GM19193 (cell line): ENCODE data around the gene ZSCAN2.

Source experiments
- POLR2A ChIP-seq: IDR thresholded peaks from 4 replicates; pipeline ENCODE4 v1.6.1; 2011; ENCODE audit not compliant: insufficient read depth, insufficient read length; ENCODE audit errors: extremely low read depth

ZSCAN2 gene

DNA sequence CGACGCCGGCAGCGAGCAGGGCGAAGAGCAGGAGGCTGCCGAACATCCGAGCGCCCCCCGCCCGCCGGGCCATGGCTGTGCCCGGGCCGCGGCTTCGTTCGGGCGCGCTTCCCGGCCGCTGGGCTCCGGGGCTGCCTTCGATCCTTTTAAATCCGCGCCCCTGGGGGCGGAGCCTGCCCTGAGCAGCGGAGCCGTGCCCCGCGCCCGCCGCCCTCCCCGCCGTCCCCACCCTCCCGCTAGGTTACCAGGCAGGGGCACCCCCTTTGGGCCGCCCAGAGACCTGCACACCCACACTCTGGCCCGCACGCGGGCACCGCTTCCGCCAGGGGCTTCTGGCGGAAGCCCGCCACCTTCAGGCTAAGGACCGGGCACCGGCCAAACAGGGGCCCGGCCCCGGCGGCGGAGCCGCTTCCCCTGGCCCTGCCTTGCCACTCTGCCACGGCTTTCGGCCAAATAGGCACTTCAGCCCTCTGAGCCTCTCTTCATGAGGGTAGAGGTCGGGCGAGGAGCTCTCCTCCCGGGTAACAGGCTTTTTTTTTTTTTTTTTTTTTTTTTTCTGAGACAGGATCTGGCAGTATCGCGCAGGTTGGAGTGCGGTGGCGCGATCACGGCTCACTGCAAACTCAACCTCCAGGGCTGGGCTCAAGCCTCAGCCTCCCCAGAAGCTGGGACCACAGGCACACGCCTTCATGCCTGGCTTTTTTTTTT, 57.4 kb downstream of the ZSCAN2 start, which contains the start of gene NMB:
Gene NMB (minus strand): TSS at position 120 of the 708 bp plus-strand sequence. CDS start 47 bp downstream, at position 73.
- TF ChIP-seq POLR2A: peak; percentile 54

DNA sequence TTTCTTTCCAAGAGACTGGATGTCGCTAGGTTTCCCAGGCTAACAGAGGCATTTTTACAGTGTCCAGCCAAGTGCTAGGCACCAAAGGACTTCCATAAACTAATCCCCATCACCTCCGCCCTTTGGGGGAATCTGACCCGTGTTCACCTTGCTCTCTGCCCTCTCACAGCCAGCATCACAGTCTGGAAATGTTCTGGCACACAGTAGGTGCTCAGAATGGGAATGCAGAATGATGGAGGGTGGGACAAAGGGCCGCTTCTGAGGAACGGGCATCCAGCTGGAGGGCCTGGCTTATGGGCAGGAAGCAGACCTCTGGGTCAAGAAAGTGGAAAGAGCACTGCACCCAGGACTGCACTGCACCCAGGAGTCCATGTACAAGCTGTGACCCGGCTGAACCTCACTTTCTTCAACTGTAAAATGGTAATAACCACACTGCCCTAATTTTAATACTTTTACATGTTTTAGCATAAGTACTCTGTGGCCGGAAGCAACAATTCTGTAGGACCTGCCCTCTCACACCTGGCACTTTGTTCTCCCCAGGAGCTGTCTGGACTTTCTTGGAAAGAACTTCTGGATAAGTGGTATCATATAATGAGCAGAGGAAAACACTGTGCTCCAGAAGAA, 58.1 kb downstream of the ZSCAN2 start:
- TF ChIP-seq POLR2A: no peak

DNA sequence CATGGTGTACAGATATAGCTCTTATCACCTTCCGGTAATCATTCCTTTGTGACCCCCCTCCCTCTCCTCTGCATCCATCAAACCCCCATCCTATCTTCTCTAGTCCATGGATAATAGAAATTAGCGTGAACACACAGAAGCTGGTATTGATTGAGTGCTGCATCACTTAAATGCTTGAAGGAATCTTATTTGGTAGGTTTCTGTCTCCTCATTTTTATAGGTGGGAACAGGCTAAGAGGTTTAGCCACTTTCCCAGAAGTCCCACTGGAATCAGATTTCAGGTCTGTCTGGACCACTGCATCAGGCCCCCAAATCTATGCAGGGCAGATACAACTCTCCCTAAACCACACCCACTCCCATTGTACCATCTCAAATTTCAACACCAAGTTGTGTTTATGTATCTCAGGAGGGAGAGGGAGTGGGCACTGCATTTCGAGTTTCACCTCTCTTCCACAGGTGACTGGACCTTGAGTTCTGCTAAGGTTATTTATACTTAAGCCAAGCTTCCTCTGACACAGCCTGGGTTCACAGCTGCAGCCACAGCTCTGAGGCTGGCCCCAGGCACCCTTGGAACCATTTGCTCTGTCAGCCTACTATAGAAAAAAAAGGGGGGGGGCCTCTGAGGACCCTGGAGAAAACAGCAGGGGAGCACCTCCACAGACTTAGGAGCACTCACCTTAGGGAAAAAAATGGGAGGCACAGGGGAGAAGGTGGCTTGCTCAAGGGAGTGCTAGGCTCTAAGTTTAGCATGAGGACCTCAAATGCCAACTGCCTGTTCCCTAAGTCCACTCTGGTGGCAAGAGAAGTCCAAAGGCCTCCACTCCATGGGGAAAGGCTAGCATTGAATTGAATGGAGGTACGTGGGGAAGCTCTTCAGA, 59.3 kb downstream of the ZSCAN2 start:
- TF ChIP-seq POLR2A: no peak

DNA sequence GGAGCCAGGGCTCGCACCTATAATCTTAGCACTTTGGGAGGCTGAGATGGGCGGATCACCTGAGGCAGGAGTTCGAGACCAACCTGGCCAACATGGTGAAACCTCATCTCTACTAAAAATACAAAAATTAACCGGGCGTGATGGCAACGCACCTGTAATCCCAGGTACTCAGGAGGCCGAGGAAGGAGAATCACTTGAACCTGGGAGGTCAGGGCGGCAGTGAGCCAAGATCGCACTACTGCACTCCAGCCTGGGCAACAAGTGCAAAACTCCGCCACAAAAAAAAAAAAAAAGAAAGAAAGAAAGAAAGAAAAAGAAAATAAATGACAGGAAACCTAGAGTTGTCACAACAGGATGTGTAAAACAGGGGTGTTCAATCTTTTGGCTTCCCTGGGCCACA, 60.2 kb downstream of the ZSCAN2 start:
- TF ChIP-seq POLR2A: no peak

DNA sequence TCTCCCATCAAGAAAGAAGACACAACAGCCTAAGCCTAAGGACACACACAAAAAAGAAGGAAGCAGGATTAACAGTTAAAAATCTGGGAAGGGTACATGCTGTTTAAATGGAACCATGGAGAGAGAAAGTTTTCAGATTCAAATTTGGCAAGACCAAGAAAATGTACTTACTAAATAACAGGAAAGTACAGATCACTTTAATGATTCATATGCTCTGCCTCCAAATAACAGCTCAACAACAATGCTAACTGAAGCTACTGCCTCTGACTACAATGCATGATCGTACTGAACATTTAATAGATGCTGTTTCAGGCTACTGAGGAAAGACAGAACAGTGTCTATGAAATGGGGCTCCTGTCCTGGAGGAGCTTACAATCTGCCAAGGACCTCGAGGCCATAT, 65.6 kb downstream of the ZSCAN2 start:
- TF ChIP-seq POLR2A: no peak

DNA sequence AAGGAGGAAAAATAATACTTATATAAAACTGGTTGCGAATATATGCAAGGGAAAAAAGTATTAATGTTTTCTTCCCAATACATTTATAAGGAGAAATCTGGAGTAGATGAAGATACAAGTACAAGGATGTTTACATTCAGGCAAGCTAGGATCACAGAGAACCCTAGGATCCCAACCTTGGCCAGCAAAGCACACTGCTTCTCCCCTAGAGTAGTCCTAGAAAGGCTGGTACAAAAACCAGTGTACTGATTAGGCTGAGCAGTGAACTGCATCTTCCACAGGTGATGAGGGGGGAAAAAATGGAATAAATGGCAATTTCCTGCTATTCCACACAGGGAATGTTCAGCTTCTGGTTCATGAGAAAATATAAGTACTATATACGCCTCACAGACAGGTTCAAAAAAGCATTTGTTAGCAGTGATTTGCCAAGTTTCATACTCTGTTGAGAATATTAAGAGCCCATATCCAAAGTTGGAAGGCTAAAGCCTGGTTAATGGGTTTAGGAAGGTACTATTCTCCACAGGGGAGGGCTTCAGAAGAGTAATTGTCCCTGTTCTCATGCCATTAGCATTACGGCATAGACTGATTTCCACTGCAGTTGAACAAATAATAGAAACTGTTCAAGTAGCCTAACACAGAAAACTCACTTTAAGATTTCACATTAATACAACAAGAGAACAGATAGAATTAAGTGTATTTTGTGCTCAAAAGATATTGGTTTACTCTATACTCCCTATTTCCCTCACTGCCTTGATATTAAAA, 67.6 kb downstream of the ZSCAN2 start:
- no peak for TF ChIP-seq POLR2A

DNA sequence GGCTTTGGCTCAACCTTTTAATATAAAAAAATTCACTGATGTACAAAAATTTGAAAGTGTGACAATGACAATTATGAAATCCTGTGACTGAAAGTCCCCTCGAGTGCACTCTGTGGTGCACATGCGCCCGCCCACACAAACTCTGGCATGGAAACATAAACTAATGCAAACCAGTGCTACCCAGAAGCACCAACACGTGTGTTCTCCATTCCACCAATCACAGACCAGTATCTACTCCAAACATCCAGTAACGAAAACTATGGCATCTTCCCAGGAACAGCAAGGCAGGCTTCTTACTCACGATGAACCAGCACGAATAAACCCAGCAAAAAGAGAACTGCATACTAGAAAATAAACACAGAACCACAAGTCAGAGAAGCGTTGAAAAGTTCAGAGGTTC, 68.9 kb downstream of the ZSCAN2 start:
- no peak for TF ChIP-seq POLR2A

DNA sequence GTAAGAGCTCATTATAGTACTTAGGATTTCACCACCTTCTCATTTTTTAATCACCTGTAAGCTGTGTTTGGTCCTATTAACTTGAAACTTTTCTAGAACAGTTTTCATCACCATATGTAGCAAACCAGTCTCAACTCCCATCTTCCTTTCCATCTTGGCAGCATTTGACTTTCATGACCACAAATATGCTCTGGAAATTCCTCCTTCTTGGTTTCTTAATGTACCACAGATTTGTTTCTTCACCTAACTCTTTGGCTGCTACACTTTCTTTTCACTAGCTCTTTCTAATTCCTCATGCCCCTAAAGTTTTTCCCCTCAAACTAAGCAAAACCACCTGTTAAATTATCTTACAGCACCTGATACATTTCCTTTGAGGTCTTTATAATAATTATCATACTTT, 70.4 kb downstream of the ZSCAN2 start:
- TF ChIP-seq POLR2A: no peak
